Smooth muscle cell (in vitro differentiated cells): ENCODE results near the gene KCNE5. TPM values are rescaled to one million over a fixed set of nuclear protein-coding genes. Genes with fewer than 3 reads are reported as not detected.

Experiments used
- DNase-seq: peaks from one replicate; lab custom pipeline; 2025; ENCODE audit not compliant: unreplicated experiment; lab: John Stamatoyannopoulos, UW
- H2AFZ ChIP-seq: fragments of 200-600 bp; sonication (generic); 2 replicates; pipeline ENCODE4 v1.6.0; 2016; ENCODE audit warnings: antibody characterized with exemption, low read depth, mild to moderate bottlenecking
- H3F3A ChIP-seq: fragments of 200-600 bp; sonication (generic); 2 replicates; pipeline ENCODE4 v1.6.0; 2017; ENCODE audit warnings: antibody characterized with exemption, low read depth
- H3K27ac ChIP-seq: fragments of 200-600 bp; sonication (generic); 2 replicates; pipeline ENCODE4 v1.5.1; 2016; ENCODE audit warnings: low read depth, mild to moderate bottlenecking
- H3K27me3 ChIP-seq: fragments of 200-600 bp; sonication (generic); 2 replicates; pipeline ENCODE4 v1.6.1; 2016; ENCODE audit warnings: low read depth, mild to moderate bottlenecking
- H3K36me3 ChIP-seq: fragments of 200-600 bp; sonication (generic); 2 replicates; pipeline ENCODE4 v1.5.1; 2016; ENCODE audit warnings: low read depth
- H3K4me1 ChIP-seq: fragments of 200-600 bp; sonication (generic); 2 replicates; pipeline ENCODE4 v1.5.1; 2016; ENCODE audit warnings: low read depth
- H3K4me2 ChIP-seq: fragments of 200-600 bp; sonication (generic); 2 replicates; pipeline ENCODE4 v1.6.0; 2016; ENCODE audit warnings: mild to moderate bottlenecking
- H3K4me3 ChIP-seq: fragments of 200-600 bp; sonication (generic); 2 replicates; pipeline ENCODE4 v1.5.1; 2016; ENCODE audit warnings: mild to moderate bottlenecking
- H3K79me2 ChIP-seq: fragments of 200-600 bp; sonication (generic); 2 replicates; pipeline ENCODE4 v1.6.0; 2016; ENCODE audit warnings: low read depth, mild to moderate bottlenecking
- H3K9ac ChIP-seq: fragments of 200-600 bp; sonication (generic); 2 replicates; pipeline ENCODE4 v1.6.0; 2016; ENCODE audit warnings: low read depth
- H3K9me3 ChIP-seq: fragments of 200-600 bp; sonication (generic); replicated peaks from 2 replicates; pipeline ENCODE4 v1.5.1; 2016; ENCODE audit warnings: low read depth
- H4K20me1 ChIP-seq: fragments of 200-600 bp; sonication (generic); 2 replicates; pipeline ENCODE4 v1.6.0; 2016; ENCODE audit warnings: low read depth
- CTCF ChIP-seq: fragments of 200-600 bp; sonication (generic); IDR thresholded peaks from 2 replicates; pipeline ENCODE4 v1.5.1; 2017; ENCODE audit warnings: borderline replicate concordance, mild to moderate bottlenecking, antibody characterized with exemption; ENCODE audit not compliant: insufficient read depth, poor library complexity, severe bottlenecking
- WGBS: methylation state at CpG from one replicate; pipeline ENCODE4 v1.1.7; 2016; ENCODE audit warnings: low lambda C conversion rate; 5-methylcytosine and 5-hydroxymethylcytosine counted together
- polyA plus RNA-seq: library from polyadenylated mRNA; unstranded; fragments of >200 nt; fragmentation: Nextera tagmentation; extraction: Ambion mirVana; gene quantifications from 2 replicates; pipeline ENCODE4 v1.2.1, GENCODE V29; 2016
- total RNA-seq: library from RNA; depleted of rRNA; stranded (reverse); fragments of >200 nt; gene quantifications from 2 replicates; pipeline ENCODE4 v1.2.3, GENCODE V29; 2014

The KCNE5 gene
- total and polyA plus RNA-seq, 2 experiments from 2014 or later, result 0.31 TPM; not detected in 1

GRCh38 chrX:109619771-109620170, 5.2 kb downstream of the KCNE5 start:
- no peak for TF ChIP-seq CTCF
- DNase-seq, result no peak
- no peak overlapping the region for H3K4me3 ChIP-seq
- H3K9ac ChIP-seq, result no peak overlapping the region
- H3K9me3 ChIP-seq, result no peaks in the 10 kb centered on the region
- no peaks in the 10 kb centered on the region for H3K36me3 ChIP-seq
- H3K4me1 ChIP-seq, result no peaks in the 10 kb centered on the region
- no peaks in the 10 kb centered on the region for H3F3A ChIP-seq
- no peak overlapping the region for H2AFZ ChIP-seq
- H3K27me3 ChIP-seq, result no peaks in the 10 kb centered on the region
- no peak overlapping the region for H3K4me2 ChIP-seq
- H3K79me2 ChIP-seq, result no peaks in the 10 kb centered on the region
- no peaks in the 10 kb centered on the region for H4K20me1 ChIP-seq
- 83% methylated on average over 3 of the region's 3 CpGs for WGBS
- H3K27ac ChIP-seq, result no peak overlapping the region

GRCh38 chrX:109614951-109615350, 10.0 kb downstream of the KCNE5 start:
- H3K4me2 ChIP-seq, result no peak overlapping the region

GRCh38 chrX:109601486-109601885, 23.5 kb downstream of the KCNE5 start:
- no peaks in the 10 kb centered on the region for H3F3A ChIP-seq
- 74% methylated on average over 5 of the region's 5 CpGs for WGBS
- no peak overlapping the region for H3K9ac ChIP-seq
- H3K4me1 ChIP-seq, result peaks cover 3% of the 10 kb centered on the region
- no peaks in the 10 kb centered on the region for H3K79me2 ChIP-seq
- no peak for DNase-seq
- H3K4me3 ChIP-seq, result no peak overlapping the region
- H3K9me3 ChIP-seq, result no peaks in the 10 kb centered on the region
- H3K27ac ChIP-seq, result no peak overlapping the region
- no peak for TF ChIP-seq CTCF
- no peak overlapping the region for H3K4me2 ChIP-seq
- H3K36me3 ChIP-seq, result no peaks in the 10 kb centered on the region
- H2AFZ ChIP-seq, result no peak overlapping the region
- H4K20me1 ChIP-seq, result no peaks in the 10 kb centered on the region
- H3K27me3 ChIP-seq, result no peaks in the 10 kb centered on the region

More at GRCh38 chrX:109614951-109615350, 10.0 kb downstream of the KCNE5 start:
- H2AFZ ChIP-seq, result no peak overlapping the region
- H3K4me3 ChIP-seq, result no peak overlapping the region
- H3K9ac ChIP-seq, result no peak overlapping the region
- no peak overlapping the region for H3K27ac ChIP-seq
- H3K9me3 ChIP-seq, result no peaks in the 10 kb centered on the region
- no peaks in the 10 kb centered on the region for H4K20me1 ChIP-seq
- 65% methylated on average over 6 of the region's 6 CpGs for WGBS
- no peaks in the 10 kb centered on the region for H3K27me3 ChIP-seq
- H3K36me3 ChIP-seq, result no peaks in the 10 kb centered on the region
- no peaks in the 10 kb centered on the region for H3F3A ChIP-seq
- no peak for TF ChIP-seq CTCF
- H3K79me2 ChIP-seq, result no peaks in the 10 kb centered on the region
- H3K4me1 ChIP-seq, result no peaks in the 10 kb centered on the region
- DNase-seq, result no peak

- Histone ChIP-seq H3K4me1 (peaks cover 3% of the 10 kb centered on the region), H3K4me2 (peak overlapping the region; percentile 72), H3K9ac (no peak overlapping the region), H3K4me3 (peak overlapping the region; percentile 18), H4K20me1 (no peaks in the 10 kb centered on the region), H3K27me3 (no peaks in the 10 kb centered on the region), H2AFZ (peak overlapping the region; percentile 37), H3K79me2 (no peaks in the 10 kb centered on the region), H3F3A (no peaks in the 10 kb centered on the region), H3K9me3 (no peaks in the 10 kb centered on the region), H3K36me3 (no peaks in the 10 kb centered on the region), H3K27ac (no peak overlapping the region)
- no peak for DNase-seq
- WGBS, result 42% methylated on average over 16 of the region's 16 CpGs
- no peak for TF ChIP-seq CTCF
Measured at GRCh38 chrX:109600237-109600651, 24.7 kb downstream of the KCNE5 start.
